T follicular helper cell (primary cell): ENCODE data around the gene NEU4.
"Not testable (repeated sequence)": the region's sequence is repeated elsewhere in the genome, so short reads cannot be mapped to it uniquely, and the experiment has no call there.

Experiments used
- DNase-seq: peaks from one replicate; pipeline ENCODE4 v3.0.0-alpha.2; 2020; ENCODE audit warnings: low read depth

NEU4 gene

DNA sequence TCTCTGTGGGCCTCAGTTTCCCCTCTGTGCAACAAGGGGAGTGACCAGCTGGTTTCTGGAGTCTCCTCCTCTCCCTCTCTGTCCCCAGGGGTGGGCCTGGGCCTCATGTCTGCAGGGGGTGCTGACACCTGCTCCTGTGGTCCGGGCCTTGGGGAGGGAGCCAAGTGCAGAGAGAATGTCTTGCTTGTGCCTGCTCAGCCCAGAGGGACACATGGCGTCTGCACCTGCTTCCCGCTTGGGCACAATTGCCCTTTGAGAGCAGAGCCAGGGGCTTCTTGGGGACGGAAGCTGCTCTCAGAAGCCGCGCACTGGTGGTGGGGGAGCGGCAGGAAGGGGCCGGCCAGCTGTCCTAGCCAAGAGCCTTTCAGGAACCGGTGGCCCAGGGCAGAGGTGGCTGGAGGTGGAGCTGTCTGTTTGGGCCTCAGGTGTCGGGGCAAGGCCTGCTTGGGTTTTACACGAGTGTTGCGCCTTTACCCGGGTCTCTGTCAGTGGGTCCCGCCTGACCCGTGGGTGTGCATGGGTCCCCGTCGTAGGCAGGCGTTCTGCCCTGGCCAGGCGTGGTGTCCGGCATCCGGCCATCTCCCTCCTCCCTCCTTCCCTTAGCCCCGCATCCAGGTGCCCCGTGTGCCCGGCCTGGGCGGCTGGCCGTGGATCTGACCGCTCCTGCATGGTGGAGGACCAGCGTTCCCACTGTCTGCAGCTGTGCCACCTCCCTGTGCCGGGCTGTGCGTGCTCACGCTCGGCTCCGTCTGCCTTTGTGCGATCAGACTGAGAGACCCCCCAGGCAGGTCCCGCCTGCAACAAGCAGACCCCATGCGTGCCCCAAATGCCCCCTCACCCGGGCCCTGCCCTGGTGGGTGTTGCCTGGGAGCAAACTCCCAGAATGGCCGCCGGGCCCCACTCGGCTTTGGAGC lies 4.0 kb downstream of the NEU4 start:
- no peak for DNase-seq

DNA sequence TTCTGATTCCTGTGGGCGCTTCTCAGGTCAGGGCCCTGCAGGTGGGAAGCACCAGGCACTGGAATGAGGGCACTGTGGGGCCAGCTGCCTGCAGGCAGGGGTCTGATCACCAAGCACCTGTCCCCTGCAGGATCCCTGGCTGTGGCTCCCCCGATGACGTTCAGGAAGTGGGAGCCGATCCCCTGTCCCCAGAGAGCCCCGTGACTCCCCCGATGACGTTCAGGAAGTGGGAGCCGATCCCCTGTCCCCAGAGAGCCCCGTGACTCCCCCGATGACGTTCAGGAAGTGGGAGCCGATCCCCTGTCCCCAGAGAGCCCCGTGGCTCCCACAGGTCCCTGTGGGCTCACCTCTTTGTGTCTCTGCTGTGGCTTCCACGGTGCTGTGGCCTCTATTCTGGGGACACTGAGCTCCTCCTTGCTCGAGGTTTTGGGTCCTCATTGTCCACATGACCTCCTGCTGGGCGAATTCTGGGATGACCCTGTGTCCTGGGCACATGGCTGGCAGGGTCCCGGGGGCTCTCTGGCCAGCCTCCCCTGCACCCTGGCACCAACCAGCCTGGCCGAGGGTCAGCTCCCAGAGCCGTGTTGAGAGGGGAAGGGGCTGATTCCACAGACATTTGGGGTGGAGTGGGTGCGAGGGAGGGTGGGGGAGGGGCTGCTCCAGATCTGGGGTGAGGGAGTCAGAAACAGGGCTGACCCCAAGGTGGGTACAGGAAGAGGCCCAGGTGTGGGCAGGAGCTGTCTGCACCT lies 4.8 kb downstream of the NEU4 start:
- DNase-seq, result no peak

DNA sequence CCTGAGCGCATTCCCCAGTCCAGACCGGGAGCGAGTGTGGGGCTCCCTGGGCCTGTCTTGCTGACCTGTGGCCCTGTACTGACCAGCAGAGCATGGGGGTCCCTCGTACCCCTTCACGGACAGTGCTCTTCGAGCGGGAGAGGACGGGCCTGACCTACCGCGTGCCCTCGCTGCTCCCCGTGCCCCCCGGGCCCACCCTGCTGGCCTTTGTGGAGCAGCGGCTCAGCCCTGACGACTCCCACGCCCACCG lies 5.3 kb downstream of the NEU4 start:
- DNase-seq, result no peak

DNA sequence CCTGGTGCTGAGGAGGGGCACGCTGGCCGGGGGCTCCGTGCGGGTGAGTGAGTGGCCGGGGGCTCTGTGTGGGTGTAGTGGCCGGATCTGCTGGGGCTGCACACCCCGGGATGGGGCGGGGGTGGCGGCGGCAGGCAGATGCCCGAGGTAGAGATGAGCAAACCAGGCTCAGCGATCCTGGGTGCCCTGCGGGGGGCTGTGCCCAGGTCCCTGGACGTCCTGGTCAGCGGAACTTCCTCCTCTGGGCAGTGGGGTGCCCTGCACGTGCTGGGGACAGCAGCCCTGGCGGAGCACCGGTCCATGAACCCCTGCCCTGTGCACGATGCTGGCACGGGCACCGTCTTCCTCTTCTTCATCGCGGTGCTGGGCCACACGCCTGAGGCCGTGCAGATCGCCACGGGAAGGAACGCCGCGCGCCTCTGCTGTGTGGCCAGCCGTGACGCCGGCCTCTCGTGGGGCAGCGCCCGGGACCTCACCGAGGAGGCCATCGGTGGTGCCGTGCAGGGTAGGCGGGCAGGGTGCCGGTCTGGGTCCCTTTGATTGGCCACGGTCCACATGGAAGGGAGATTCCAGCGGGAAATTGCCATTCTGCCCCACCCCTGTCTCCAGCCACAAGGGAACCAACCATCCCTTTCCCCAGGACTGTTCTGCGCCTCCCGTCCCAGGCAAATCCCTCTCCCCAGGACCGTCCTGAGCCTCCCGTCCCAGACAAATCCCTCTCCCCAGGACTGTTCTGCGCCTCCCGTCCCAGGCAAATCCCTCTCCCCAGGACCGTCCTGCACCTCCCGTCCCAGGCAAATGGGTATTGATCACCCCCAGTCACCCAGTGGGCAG lies 5.9 kb downstream of the NEU4 start:
- DNase-seq, result no peak

DNA sequence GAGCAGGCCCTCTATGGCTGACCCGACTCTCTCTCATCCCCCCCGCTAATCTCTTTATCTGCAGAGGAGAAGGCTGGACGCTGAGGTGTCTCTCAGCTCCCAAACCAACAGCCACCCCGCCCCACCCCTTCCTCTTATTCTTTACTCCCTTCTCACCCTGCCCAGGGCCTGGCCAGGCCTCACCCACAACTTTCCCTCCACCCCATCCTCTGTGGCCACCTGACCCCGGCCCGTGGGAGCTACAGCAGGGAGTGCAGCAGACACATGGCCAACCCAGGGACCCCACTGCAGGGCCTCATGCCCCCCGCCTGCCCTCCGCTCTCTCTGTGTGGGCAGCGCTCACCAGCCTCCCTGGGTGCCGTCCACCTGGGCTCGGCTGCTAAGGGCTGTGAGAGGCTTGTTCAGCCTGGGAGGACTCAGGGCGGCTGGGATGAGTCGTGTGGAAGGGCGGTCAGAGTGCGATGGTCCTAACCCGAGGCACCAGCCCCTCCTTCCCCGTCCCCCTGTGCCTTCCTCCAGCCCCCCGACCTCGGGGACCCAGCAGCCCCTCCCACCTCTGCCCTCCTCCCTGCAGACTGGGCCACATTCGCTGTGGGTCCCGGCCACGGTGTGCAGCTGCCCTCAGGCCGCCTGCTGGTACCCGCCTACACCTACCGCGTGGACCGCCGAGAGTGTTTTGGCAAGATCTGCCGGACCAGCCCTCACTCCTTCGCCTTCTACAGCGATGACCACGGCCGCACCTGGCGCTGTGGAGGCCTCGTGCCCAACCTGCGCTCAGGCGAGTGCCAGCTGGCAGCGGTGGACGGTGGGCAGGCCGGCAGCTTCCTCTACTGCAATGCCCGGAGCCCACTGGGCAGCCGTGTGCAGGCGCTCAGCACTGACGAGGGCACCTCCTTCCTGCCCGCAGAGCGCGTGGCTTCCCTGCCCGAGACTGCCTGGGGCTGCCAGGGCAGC lies 6.8 kb downstream of the NEU4 start:
- no peak for DNase-seq

DNA sequence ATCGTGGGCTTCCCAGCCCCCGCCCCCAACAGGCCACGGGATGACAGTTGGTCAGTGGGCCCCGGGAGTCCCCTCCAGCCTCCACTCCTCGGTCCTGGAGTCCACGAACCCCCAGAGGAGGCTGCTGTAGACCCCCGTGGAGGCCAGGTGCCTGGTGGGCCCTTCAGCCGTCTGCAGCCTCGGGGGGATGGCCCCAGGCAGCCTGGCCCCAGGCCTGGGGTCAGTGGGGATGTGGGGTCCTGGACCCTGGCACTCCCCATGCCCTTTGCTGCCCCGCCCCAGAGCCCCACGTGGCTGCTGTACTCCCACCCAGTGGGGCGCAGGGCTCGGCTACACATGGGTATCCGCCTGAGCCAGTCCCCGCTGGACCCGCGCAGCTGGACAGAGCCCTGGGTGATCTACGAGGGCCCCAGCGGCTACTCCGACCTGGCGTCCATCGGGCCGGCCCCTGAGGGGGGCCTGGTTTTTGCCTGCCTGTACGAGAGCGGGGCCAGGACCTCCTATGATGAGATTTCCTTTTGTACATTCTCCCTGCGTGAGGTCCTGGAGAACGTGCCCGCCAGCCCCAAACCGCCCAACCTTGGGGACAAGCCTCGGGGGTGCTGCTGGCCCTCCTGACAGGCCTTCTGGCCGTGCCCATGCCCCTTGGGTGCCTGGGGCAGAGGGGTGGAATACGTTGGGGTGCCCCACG lies 7.6 kb downstream of the NEU4 start:
- DNase-seq, result no peak

DNA sequence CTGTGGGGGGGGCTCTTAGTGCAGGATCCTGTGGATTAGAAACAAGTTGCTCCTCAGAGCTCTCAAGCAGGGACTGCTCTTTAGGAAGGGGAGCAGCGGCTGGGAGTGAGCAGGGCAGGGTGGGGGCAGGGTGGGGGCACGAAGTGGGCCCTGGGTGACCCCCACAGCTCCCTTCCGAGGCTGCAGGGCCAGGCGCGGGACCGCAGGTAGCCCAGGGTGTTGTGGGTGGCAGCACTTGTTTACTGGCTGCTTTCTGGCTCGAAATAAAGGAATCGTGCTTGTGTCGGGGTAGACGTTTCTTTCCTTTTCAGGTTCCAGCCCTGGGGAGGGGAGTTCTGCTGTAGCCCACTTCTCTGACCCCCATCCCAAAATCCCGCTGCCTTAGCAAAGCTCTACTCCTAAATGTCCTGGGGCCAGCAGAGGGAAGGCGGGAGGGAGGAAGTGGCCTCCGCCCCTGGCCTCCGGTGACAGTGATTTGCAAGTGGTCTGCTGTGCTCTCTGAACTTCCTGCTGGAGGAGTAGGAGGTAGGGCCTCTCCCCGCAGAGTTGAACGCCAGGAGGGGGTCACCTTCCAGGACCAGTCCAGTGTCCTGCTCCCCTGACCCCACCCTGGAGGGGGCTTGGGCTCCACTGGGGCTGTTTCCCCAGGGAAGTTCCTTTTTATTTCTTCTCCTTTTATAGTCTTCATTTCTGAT lies 8.3 kb downstream of the NEU4 start:
- no peak for DNase-seq

DNA sequence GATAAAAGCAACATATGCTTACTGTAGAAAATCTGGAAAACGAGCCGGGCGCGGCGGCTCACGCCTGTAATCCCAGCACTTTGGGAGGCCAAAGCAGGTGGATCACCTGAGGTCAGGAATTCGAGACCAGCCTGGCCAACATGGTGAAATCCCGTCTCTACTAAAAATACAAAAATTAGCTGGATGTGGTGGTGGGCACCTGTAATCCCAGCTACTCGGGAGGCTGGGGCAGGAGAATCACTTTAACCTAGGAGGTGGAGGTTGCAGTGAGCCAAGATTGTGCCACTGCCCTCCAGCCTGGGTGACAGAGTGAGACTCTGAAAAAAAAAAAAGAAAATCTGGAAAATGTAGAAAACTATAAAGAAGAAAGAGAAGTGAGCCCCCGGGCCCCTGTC lies 8.8 kb downstream of the NEU4 start:
- not testable (repeated sequence) for DNase-seq

DNA sequence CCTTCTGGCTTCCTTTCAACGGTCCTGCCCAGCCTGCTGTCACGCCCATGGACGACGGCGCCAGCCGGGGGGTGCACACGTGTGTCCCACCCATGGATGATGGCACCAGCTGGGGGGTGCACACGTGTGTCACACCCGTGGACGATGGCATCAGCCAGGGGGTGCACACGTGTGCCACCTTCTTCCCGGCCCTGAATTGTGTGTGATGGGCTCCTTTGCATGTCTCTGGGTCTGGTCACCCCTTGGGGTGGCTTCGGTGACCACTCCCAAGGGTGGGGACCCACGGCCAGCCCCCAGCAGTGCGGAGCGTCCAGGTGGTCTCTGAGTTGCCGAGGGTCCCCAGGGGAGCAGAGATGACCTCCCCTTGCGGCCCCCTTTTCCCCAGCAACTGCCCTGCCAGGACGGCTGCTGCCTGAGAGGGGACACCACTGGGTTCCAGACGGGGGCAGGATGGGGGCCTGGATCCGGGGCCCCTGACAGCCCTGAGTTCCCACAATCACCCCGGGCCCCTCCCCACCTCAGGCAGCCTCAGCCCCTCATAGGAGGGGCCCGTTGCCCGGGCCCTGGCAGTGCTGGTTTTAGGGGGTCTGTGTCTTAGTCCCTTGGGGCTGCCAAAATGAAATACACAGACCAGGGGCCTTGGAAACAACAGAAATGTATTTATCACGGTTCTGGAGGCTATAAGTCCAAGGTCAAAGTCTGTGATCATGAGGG lies 9.4 kb downstream of the NEU4 start:
- no peak for DNase-seq

DNA sequence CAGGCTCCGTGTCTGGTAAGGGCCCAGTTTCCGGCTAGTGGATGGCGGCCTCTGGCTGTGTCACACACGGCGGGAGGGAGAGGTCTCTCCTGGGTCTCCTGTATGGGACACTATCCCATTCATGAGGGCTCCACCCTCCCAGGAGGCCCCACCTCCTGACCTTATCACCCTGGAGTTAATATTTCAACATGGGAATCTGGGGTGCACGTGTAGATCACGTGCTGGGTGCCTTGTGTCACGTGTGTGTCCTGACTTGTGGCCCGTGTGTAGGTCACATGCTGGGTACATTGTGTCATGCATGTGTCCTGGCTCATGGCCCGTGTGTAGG lies 9.9 kb downstream of the NEU4 start:
- no peak for DNase-seq

DNA sequence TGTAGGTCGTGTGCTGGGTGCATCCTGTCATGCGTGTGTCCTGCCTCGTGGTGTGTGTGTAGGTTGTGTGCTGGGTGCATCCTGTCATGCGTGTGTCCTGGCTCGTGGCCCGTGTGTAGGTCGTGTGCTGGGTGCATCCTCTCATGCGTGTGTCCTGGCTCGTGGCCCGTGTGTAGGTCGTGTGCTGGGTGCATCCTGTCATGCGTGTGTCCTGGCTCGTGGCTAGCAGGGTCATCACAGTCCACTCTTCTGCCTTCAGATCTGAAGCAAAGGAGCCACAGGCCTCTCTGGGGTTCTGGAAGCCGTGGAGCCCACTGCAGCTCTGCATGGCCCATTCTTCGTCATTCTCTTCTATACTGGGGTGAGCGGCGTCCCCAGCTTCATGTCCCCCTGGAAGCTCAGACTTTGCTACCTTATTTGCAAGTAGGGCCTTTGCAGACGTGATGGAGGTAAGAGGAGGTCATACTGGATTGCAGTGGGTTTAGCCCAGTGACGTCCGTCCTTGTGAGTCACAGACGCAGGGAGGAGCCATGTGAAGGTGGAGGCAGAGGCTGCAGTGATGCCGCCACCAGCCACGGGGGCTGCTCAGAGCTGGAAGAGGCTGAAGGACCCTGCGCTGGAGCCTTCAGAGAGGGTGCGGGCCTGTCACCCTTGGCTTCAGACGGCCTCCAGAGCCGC lies 11.1 kb downstream of the NEU4 start:
- not testable (repeated sequence) for DNase-seq

DNA sequence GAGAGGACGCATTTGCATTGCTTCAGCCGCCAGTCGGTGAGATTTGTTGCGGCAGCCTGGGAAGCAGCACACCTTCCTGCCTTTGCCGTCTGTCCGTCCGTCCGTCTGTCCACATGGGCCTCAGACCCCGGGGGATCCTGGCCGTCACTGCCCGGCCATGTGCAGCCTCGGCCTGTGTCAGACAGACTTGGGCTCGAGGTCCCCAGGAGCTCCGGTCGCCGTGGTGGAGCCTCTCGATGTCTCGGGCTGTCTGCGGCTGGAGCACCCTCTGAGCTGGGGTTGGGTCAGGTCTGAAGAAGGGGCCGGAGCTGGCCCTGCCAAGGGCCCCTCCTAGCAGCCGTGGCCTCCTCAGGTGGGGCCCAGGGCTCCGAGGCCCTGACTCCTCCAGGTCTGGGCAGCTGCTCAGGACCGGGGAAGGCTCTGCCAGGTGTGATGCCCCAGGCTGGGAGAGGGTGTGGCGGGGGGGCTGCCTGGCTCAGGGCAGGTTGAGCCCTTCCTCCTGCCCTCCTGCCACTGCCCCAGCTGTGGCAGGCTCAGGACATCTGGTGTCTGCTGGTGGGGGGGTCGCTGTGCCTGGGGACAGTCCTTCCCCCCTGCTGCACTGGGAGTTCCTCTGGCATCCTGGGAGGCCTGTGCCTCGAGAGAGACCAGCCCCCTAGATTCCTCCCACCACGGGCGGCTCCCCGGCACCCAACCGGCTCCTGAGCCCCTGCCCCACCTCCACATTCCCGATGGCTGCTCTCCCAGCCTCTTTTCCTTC lies 11.8 kb downstream of the NEU4 start:
- DNase-seq, result no peak

DNA sequence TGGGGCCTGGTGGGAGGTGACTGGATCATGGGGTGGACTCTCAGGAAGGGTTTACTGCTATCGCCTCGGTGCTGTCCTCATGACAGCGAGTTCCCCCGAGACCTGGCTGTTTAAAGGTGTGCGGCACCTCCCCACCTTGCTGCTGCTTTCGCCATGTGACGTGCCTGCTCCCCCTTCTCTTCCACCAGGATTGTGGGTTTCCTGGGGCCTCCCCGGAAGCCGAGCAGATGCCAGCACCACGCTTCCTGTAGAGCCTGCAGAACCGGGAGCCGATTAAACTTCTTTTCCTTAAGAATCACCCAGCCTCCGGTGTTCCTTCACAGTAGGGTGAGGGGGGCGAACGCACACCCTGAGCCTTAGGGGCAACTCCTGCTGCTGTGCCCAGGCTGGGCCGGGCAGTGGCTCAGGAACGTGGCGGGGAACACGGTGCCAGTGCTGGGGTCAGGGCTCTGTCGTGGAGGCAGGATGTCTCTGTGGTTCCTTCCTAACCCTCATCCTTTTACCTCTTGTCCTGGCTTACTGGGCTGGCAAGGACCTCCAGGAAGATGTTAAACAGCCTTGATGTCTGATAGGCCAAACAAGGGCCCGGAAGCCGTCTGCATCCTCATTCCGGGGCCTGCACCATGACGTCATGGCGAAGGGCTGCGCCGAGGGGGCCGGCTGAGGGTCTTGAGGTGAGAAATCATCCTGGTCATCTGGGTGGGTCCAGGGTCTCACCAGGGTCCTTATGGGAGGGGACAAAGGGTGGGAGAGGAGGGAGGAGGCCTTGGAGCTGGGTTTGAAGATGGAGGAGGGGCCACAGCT lies 12.7 kb downstream of the NEU4 start:
- DNase-seq, result no peak

DNA sequence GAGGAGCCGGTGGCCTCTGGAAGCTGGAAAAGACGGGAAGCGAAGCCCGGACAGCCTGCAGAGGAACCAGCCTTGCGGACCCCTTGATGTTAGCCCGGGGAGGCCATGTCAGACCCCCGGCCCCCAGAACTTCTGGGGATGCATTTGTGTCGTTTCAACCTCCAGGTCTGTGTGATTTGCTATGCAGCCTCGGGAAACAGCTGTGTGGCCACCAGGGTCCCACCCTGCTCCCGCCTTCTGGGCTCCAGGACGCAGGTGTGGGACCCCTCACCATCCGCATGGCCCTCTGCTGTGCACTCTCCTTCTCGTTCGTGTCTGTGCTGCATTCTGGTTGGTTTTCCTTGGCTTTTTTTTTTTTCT lies 13.3 kb downstream of the NEU4 start:
- no peak for DNase-seq

DNA sequence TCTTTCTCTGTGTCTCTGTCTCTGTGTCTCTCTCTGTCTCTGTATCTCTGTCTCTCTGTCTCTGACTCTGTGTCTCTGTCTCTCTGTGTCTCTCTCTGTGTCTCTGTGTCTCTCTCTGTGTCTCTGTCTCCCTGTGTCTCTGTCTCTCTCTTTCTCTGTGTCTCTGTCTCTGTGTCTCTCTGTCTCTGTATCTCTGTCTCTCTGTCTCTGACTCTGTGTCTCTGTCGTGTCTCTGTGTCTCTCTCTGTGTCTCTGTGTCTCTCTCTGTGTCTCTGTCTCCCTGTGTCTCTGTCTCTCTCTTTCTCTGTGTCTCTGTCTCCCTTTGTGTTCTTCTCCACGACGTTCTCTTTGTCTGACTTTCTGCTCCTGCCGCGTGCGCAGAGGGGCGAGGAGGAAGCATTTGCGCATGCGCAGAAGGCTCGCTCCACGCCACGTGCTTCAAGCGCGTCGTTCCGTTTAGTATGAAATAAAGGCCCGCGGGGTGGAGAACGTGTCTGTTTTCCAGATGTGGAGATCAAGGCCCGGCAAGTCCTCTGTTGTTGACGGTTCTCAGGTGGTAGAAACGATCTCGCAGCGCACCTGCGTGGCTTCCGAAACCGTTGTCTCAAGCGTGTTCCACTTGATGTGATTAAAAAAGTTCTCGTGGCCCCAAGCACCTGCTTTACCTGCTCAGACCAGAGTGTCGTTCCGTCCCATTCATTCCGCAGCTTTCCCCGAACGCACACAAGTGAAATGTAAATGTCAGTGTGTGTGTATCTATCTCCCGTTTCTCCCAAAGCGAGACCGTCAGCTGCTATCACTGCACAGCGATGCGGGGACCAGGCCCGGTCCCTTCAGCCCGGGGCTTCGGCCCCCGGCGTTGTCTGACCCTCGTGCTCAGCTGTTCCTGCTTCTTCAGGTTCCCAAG lies 14.8 kb downstream of the NEU4 start:
- DNase-seq, result not testable (repeated sequence)

DNA sequence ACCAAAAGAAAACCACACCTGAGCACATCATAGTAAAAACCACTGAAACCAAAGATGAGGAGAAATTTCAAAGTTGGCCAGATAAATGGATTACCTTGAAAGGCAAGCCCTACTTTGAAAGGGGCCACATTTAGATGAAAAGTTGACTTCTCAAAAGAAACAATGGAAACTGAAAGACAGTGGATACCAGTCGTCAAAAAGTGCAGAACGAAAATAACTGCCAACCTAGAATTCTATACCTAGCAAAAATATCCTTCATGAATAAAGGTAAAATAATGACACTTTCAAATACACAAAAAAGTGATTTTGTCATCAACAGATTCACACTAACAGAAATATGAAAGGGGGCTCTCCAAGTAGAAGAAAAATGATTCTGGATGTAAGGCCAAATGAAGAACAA lies 18.4 kb downstream of the NEU4 start:
- DNase-seq, result no peak
